Osteoblast (primary cell): ENCODE results near the gene TUNAR. TPM values are rescaled to one million over a fixed set of nuclear protein-coding genes. Genes with fewer than 3 reads are reported as not detected.

Experiments
- DNase-seq: peaks from one replicate; pipeline ENCODE4 v3.0.0; 2011; ENCODE audit warnings: low spot score, mixed read lengths; ENCODE audit not compliant: insufficient read length; ENCODE audit errors: missing footprints
- H2AFZ ChIP-seq: 2 replicates; pipeline ENCODE4 v1.6.0; 2011; ENCODE audit warnings: mild to moderate bottlenecking, low read length
- H3K27ac ChIP-seq: 2 replicates; pipeline ENCODE4 v1.5.1; 2011; ENCODE audit warnings: mild to moderate bottlenecking, low read depth, low read length, moderate library complexity
- H3K27me3 ChIP-seq: 2 replicates; pipeline ENCODE4 v1.6.0; 2012; ENCODE audit warnings: mild to moderate bottlenecking, control low read depth, inconsistent platforms, low read length, moderate library complexity; ENCODE audit not compliant: insufficient read depth
- H3K36me3 ChIP-seq: 2 replicates; pipeline ENCODE4 v1.5.1; 2011; ENCODE audit warnings: mild to moderate bottlenecking, low read length, control low read depth, moderate library complexity; ENCODE audit not compliant: insufficient read depth
- H3K4me1 ChIP-seq: 2 replicates; pipeline ENCODE4 v1.5.1; 2011; ENCODE audit warnings: mild to moderate bottlenecking, low read length, control low read depth, moderate library complexity; ENCODE audit not compliant: insufficient read depth
- H3K4me2 ChIP-seq: 2 replicates; pipeline ENCODE4 v1.6.0; 2011; ENCODE audit warnings: mild to moderate bottlenecking, low read length; ENCODE audit not compliant: insufficient read depth
- H3K4me3 ChIP-seq: fragments of 200-600 bp; sonication (generic); 3 replicates; pipeline ENCODE4 v1.5.1; 2012; ENCODE audit warnings: mild to moderate bottlenecking, low read length, inconsistent platforms; ENCODE audit not compliant: insufficient read depth
- H3K79me2 ChIP-seq: 2 replicates; pipeline ENCODE4 v1.6.0; 2012; ENCODE audit warnings: mild to moderate bottlenecking, low read length, control low read depth, inconsistent platforms; ENCODE audit not compliant: insufficient read depth
- H3K9me3 ChIP-seq: 2 replicates; pipeline ENCODE4 v1.5.1; 2011; ENCODE audit warnings: low read depth, low read length, control low read depth
- H4K20me1 ChIP-seq: 2 replicates; pipeline ENCODE4 v1.6.0; 2012; ENCODE audit warnings: mild to moderate bottlenecking, low read length, control low read depth; ENCODE audit not compliant: insufficient read depth
- total RNA-seq: library from RNA; depleted of rRNA; stranded (reverse); fragments of >200 nt; gene quantifications from 2 replicates; pipeline ENCODE4 v1.2.3, GENCODE V29; 2012
- TF ChIP-seq, protein P1 (sequence below): IDR thresholded peaks from 2 replicates; pipeline ENCODE4 v1.5.1; 2011; ENCODE audit warnings: mild to moderate bottlenecking, low read depth, low read length, moderate library complexity; ENCODE audit errors: extremely low read depth

The TUNAR gene
- total RNA-seq, 1 donor = not detected

DNA sequence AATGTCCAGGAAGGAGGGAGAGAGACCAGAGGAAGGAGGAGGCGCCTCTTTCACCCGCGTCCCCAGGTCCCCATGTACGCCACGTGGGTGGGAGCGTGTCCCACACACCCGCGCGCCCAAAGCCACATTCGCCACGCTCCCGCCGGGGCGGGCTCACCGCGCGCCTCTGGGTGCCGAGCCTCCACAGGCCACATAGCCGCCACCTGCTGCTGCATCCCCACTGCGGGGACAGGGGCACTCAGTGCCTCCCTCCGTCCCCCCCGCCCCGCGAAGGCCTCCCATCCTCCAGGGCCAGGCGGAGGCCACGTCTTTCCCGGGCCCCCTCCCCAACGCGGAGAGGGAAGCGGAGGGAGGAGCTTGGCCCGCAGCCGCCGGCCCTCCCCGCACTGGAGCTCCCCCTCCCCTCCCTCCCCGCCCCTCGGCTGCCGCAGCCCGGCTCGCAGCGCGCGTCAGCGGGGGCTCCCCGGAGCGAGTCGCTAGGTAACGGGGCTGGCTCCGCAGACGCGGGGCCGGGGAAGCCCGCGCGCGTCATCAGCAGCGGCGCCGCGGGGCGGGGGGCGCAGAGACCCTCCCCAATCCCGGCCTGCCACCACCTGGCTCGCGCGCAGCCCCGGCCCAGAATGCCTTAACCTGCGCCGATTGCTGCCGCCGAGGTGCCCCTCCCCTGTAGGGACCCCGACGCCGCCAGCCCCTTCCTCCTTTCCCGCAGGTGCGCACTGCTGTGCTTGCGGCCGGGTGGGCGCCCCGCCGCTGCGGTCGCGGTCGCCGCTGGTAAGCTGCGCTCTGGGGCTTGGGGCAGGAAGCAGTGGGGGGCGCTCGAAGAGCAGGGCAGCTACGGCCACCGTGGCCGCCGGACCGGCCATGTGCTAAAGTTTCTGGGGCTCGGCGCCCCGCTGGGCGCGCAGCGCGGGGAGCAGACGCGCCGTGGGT, 536 bp upstream of the TUNAR start:
- H3K27ac ChIP-seq = no peak overlapping the region
- no peak overlapping the region for H3K4me3 ChIP-seq
- H3K27me3 ChIP-seq = peaks cover 25% of the 10 kb centered on the region
- no peak for DNase-seq
- TF ChIP-seq, protein P1, sequence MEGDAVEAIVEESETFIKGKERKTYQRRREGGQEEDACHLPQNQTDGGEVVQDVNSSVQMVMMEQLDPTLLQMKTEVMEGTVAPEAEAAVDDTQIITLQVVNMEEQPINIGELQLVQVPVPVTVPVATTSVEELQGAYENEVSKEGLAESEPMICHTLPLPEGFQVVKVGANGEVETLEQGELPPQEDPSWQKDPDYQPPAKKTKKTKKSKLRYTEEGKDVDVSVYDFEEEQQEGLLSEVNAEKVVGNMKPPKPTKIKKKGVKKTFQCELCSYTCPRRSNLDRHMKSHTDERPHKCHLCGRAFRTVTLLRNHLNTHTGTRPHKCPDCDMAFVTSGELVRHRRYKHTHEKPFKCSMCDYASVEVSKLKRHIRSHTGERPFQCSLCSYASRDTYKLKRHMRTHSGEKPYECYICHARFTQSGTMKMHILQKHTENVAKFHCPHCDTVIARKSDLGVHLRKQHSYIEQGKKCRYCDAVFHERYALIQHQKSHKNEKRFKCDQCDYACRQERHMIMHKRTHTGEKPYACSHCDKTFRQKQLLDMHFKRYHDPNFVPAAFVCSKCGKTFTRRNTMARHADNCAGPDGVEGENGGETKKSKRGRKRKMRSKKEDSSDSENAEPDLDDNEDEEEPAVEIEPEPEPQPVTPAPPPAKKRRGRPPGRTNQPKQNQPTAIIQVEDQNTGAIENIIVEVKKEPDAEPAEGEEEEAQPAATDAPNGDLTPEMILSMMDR = no peak
- H3K4me2 ChIP-seq = no peak overlapping the region
- H3K9me3 ChIP-seq = no peaks in the 10 kb centered on the region
- no peaks in the 10 kb centered on the region for H3K4me1 ChIP-seq
- no peaks in the 10 kb centered on the region for H4K20me1 ChIP-seq
- no peaks in the 10 kb centered on the region for H3K36me3 ChIP-seq
- no peak overlapping the region for H2AFZ ChIP-seq
- H3K79me2 ChIP-seq = no peaks in the 10 kb centered on the region

DNA sequence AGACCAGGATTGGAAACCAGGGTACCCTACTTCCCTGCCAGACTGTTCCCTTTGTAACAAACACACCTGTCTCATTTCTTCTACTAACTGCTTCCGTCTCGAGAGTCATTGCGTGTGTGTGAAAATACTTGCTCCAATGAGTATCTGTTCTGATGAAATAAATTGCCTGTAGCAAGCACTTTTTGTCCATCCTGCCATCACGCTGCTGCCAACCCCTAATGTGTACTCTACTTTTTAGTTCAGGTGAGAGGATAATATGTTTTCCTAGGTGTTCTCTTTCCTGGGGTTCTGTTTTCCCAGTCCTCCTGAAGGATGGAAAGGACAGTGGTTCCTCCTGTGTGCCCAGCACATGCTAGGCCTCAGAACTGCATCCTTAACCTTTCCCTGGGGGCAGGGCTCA, 1.0 kb downstream of the TUNAR start:
- H3K4me2 ChIP-seq = no peak overlapping the region
- DNase-seq = no peak
- no peaks in the 10 kb centered on the region for H3K4me1 ChIP-seq
- no peak overlapping the region for H3K27ac ChIP-seq
- H2AFZ ChIP-seq = no peak overlapping the region
- H4K20me1 ChIP-seq = no peaks in the 10 kb centered on the region
- no peak overlapping the region for H3K4me3 ChIP-seq
- no peaks in the 10 kb centered on the region for H3K79me2 ChIP-seq
- H3K27me3 ChIP-seq = peaks cover 25% of the 10 kb centered on the region
- no peaks in the 10 kb centered on the region for H3K9me3 ChIP-seq
- no peaks in the 10 kb centered on the region for H3K36me3 ChIP-seq
- TF ChIP-seq, protein P1 = no peak

DNA sequence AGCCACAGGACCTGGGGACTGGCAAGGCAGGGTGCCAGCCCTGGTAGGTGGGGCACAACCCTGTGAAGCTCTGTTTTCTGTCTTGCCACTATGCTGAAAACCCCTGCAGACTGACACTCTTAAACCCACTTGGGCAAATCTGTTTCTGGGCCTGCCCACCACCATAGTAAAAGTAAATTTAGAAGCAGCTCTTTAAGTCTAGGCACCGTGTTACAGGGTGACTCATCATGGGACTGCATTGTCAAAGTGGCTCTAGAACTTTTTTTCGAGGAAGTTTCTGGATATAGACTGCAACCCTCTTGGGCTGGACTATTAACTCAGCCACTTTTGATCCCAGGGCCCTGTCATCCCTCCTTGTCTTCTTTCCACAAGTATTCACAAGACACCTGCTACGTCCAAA, 7.7 kb downstream of the TUNAR start:
- Histone ChIP-seq H3K9me3 (no peaks in the 10 kb centered on the region), H3K4me1 (no peaks in the 10 kb centered on the region), H3K4me2 (no peak overlapping the region), H4K20me1 (no peaks in the 10 kb centered on the region), H3K27me3 (peaks cover 3% of the 10 kb centered on the region), H3K4me3 (no peak overlapping the region), H3K27ac (no peak overlapping the region), H3K36me3 (no peaks in the 10 kb centered on the region), H2AFZ (no peak overlapping the region), H3K79me2 (no peaks in the 10 kb centered on the region)
- TF ChIP-seq, protein P1 = no peak
- DNase-seq = no peak

DNA sequence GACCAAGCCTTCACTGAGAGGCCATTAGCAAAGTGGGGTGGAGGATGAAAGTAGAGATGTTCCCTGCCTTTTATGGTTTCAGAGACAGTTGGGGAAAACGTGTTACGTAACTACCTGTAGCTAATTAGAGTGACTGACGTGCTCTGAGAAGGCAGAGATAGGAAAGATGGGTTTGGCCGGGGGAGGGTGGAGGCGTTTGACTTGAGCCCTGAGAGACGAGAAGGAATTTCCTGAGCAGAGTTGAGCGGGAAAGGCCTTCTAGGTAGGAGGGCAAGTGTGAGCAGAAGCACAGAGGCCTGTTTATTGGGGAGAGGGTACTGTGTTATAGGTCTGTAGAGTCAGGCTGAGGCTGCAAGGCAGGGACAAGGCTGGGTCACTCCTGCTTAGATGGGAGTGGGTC, 8.6 kb downstream of the TUNAR start:
- TF ChIP-seq, protein P1 = no peak
- no peaks in the 10 kb centered on the region for H3K4me1 ChIP-seq
- H3K4me3 ChIP-seq = no peak overlapping the region
- H3K4me2 ChIP-seq = no peak overlapping the region
- no peaks in the 10 kb centered on the region for H3K9me3 ChIP-seq
- H2AFZ ChIP-seq = no peak overlapping the region
- H3K36me3 ChIP-seq = no peaks in the 10 kb centered on the region
- no peaks in the 10 kb centered on the region for H4K20me1 ChIP-seq
- H3K27ac ChIP-seq = no peak overlapping the region
- H3K27me3 ChIP-seq = no peaks in the 10 kb centered on the region
- no peak for DNase-seq
- H3K79me2 ChIP-seq = no peaks in the 10 kb centered on the region
